Measurements from ENCODE around the gene GPR63.

GRCh38 chr6:96862560-96862959 is 25.3 kb upstream of the GPR63 start:
- TF ChIP-seq, protein P1, sequence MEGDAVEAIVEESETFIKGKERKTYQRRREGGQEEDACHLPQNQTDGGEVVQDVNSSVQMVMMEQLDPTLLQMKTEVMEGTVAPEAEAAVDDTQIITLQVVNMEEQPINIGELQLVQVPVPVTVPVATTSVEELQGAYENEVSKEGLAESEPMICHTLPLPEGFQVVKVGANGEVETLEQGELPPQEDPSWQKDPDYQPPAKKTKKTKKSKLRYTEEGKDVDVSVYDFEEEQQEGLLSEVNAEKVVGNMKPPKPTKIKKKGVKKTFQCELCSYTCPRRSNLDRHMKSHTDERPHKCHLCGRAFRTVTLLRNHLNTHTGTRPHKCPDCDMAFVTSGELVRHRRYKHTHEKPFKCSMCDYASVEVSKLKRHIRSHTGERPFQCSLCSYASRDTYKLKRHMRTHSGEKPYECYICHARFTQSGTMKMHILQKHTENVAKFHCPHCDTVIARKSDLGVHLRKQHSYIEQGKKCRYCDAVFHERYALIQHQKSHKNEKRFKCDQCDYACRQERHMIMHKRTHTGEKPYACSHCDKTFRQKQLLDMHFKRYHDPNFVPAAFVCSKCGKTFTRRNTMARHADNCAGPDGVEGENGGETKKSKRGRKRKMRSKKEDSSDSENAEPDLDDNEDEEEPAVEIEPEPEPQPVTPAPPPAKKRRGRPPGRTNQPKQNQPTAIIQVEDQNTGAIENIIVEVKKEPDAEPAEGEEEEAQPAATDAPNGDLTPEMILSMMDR (IDR thresholded peaks at IDR 0.05) = no peak
- no peak for TF ChIP-seq POLR2A (IDR thresholded peaks at IDR 0.05)
